ENCODE data around the gene DPY30. TPM values are rescaled to one million over a fixed set of nuclear protein-coding genes. Genes with fewer than 3 reads are reported as not detected.
"Not testable (repeated sequence)": the region's sequence is repeated elsewhere in the genome, so short reads cannot be mapped to it uniquely, and the experiment has no call there.

DPY30 gene
- total RNA-seq, 4 donors from 2014 or later, result 29.5 to 45.4 (median 36.3) TPM

GRCh38 chr2:32051836-32052439, 12.3 kb upstream of the DPY30 start:
- TF ChIP-seq POLR2A (IDR thresholded peaks at IDR 0.05) (no peak), CTCF (IDR thresholded peaks at IDR 0.05) (no peak)
- no peaks in the 10 kb centered on the region for H3K4me1 ChIP-seq
- no peak overlapping the region for H3K4me3 ChIP-seq
- no peak overlapping the region for H3K27ac ChIP-seq
- no peaks in the 10 kb centered on the region for H3K9me3 ChIP-seq
- DNase-seq, result no peak
- no peaks in the 10 kb centered on the region for H3K27me3 ChIP-seq
- no peaks in the 10 kb centered on the region for H3K36me3 ChIP-seq

GRCh38 chr2:32043561-32043960, 4.0 kb upstream of the DPY30 start:
- no peak for DNase-seq
- no peaks in the 10 kb centered on the region for H3K27me3 ChIP-seq
- no peak for TF ChIP-seq POLR2A (IDR thresholded peaks at IDR 0.05)
- no peak for TF ChIP-seq CTCF (IDR thresholded peaks at IDR 0.05)
- no peaks in the 10 kb centered on the region for H3K36me3 ChIP-seq
- no peaks in the 10 kb centered on the region for H3K9me3 ChIP-seq
- no peak overlapping the region for H3K4me3 ChIP-seq
- H3K4me1 ChIP-seq, result peaks cover 0 to 6% (median 2%) of the 10 kb centered on the region in 4 donors
- no peak overlapping the region for H3K27ac ChIP-seq

GRCh38 chr2:32034198-32034887, 5.3 kb downstream of the DPY30 start:
- not testable (repeated sequence) for DNase-seq, H3K9me3 ChIP-seq, H3K27me3 ChIP-seq, H3K36me3 ChIP-seq, H3K4me3 ChIP-seq, H3K27ac ChIP-seq
- peaks cover 0 to 11% (median 3%) of the 10 kb centered on the region in 4 donors for H3K4me1 ChIP-seq

- H3K27ac ChIP-seq, H3K4me3 ChIP-seq, H3K4me1 ChIP-seq, H3K9me3 ChIP-seq, H3K27me3 ChIP-seq: not testable (repeated sequence)
- peaks cover 0 to 27% (median 0%) of the 10 kb centered on the region in 3 donors for H3K36me3 ChIP-seq
- peak in 2 of 3 donors; percentile 60 to 65 for DNase-seq
Measured at GRCh38 chr2:32018789-32019482, 20.7 kb downstream of the DPY30 start.

- no peak overlapping the region for H3K27ac ChIP-seq
- DNase-seq, result no peak
- TF ChIP-seq POLR2A (IDR thresholded peaks at IDR 0.05), result no peak
- TF ChIP-seq CTCF (IDR thresholded peaks at IDR 0.05), result no peak
- H3K36me3 ChIP-seq, result peaks cover 0 to 5% (median 0%) of the 10 kb centered on the region in 3 donors
- no peak overlapping the region for H3K4me3 ChIP-seq
- no peaks in the 10 kb centered on the region for H3K27me3 ChIP-seq
- H3K4me1 ChIP-seq, result peaks cover 3 to 22% (median 6%) of the 10 kb centered on the region in 4 donors
- no peaks in the 10 kb centered on the region for H3K9me3 ChIP-seq
Measured at GRCh38 chr2:32012872-32013271, 26.7 kb downstream of the DPY30 start.

- DNase-seq, result no peak
- TF ChIP-seq CTCF (IDR thresholded peaks at IDR 0.05) (no peak), POLR2A (IDR thresholded peaks at IDR 0.05) (no peak)
- peak overlapping the region; percentile 61 to 99 (median 85) for H3K4me3 ChIP-seq
- H3K27me3 ChIP-seq, result no peaks in the 10 kb centered on the region
- peaks cover 3 to 25% (median 6%) of the 10 kb centered on the region in 4 donors for H3K4me1 ChIP-seq
- no peaks in the 10 kb centered on the region for H3K9me3 ChIP-seq
- peaks cover 0 to 5% (median 0%) of the 10 kb centered on the region in 3 donors for H3K36me3 ChIP-seq
- H3K27ac ChIP-seq, result peak overlapping the region; percentile 93 to 99 (median 96)
Measured at GRCh38 chr2:32011485-32011960, 28.1 kb downstream of the DPY30 start.
